BE2C (cell line): Measurements from ENCODE around the gene GALK2.

Experiments
- DNase-seq: peaks from one replicate; pipeline ENCODE4 v3.0.0-alpha.2; 2020
- H3K27me3 ChIP-seq: fragments of 250-450 bp; sonication (Bioruptor Pico); 2 replicates; pipeline ENCODE4 v1.5.1; 2020; ENCODE audit warnings: mild to moderate bottlenecking
- H3K36me3 ChIP-seq: fragments of 250-450 bp; sonication (Bioruptor Pico); 2 replicates; pipeline ENCODE4 v1.5.1; 2020; ENCODE audit warnings: mild to moderate bottlenecking
- H3K4me1 ChIP-seq: fragments of 250-450 bp; sonication (Bioruptor Pico); 2 replicates; pipeline ENCODE4 v1.5.1; 2020
- H3K4me3 ChIP-seq: 2 replicates; pipeline ENCODE4 v1.5.1; 2011; ENCODE audit warnings: low read depth, low read length
- H3K9me3 ChIP-seq: fragments of 250-450 bp; sonication (Bioruptor Pico); 2 replicates; pipeline ENCODE4 v1.5.1; 2020
- TF ChIP-seq, protein P1 (sequence below): IDR thresholded peaks from 2 replicates; pipeline ENCODE4 v1.5.1; 2012; ENCODE audit warnings: mild to moderate bottlenecking, low read depth, low read length

Gene GALK2

DNA sequence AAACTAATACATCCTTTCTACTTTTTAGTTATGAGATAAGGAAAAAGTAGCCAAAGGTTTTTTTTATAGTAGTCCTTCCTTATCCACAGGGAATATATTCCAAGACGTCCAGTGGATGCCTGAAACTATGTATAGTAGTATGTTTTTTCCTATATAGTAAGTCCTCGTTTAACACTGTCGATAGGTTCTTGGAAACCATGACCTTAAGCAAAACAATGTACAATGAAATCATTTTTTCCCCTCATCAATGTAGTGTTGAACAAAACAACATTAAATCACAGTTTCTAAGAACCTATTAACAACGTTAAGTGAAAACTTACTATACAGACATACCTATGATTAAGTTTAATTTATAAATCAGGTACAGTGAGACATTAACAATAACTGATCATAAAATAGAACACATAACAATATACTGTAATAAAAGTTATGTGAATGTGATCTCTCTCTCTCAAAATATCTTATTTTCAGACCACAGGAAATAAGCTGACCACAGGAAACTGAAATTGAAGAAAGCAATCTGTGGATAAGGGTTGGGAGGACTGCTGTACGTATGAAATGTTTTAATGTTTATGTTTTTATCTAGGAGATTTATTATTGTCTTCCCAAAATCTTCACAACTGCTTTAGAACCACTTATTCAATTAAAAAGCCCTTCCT lies 35.2 kb upstream of the GALK2 start:
- TF ChIP-seq, protein P1, sequence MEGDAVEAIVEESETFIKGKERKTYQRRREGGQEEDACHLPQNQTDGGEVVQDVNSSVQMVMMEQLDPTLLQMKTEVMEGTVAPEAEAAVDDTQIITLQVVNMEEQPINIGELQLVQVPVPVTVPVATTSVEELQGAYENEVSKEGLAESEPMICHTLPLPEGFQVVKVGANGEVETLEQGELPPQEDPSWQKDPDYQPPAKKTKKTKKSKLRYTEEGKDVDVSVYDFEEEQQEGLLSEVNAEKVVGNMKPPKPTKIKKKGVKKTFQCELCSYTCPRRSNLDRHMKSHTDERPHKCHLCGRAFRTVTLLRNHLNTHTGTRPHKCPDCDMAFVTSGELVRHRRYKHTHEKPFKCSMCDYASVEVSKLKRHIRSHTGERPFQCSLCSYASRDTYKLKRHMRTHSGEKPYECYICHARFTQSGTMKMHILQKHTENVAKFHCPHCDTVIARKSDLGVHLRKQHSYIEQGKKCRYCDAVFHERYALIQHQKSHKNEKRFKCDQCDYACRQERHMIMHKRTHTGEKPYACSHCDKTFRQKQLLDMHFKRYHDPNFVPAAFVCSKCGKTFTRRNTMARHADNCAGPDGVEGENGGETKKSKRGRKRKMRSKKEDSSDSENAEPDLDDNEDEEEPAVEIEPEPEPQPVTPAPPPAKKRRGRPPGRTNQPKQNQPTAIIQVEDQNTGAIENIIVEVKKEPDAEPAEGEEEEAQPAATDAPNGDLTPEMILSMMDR = no peak
- no peak for DNase-seq
- Histone ChIP-seq H3K36me3 (peaks cover 82% of the 10 kb centered on the region), H3K9me3 (no peaks in the 10 kb centered on the region), H3K4me1 (no peaks in the 10 kb centered on the region), H3K4me3 (no peak overlapping the region), H3K27me3 (no peaks in the 10 kb centered on the region)

DNA sequence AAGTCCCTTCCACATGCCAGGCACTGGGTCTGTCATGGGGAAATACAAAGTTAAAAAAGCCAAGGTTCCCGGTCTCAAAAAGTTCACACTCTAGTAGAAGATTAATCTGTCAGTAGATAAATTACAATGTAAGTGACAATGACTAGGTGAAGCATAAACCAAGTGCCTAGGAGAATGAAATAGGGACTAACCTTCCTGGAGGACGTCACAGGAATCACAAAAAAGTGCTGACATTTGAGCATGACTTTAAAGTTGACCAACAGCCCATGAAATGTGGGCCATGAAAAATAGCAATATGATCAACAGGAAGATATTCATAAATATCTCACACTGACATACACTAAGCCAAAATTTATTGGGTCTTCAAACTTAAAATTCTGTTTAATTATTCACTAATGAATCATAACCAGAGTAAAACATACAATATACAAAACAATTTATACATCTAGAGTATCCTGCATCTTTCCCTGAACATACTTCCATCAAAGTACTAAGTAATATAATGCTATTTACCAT lies 34.6 kb upstream of the GALK2 start:
- H3K4me1 ChIP-seq = no peaks in the 10 kb centered on the region
- H3K27me3 ChIP-seq = no peaks in the 10 kb centered on the region
- H3K9me3 ChIP-seq = no peaks in the 10 kb centered on the region
- no peak for DNase-seq
- H3K4me3 ChIP-seq = no peak overlapping the region
- H3K36me3 ChIP-seq = peaks cover 83% of the 10 kb centered on the region
- TF ChIP-seq, protein P1 = no peak

DNA sequence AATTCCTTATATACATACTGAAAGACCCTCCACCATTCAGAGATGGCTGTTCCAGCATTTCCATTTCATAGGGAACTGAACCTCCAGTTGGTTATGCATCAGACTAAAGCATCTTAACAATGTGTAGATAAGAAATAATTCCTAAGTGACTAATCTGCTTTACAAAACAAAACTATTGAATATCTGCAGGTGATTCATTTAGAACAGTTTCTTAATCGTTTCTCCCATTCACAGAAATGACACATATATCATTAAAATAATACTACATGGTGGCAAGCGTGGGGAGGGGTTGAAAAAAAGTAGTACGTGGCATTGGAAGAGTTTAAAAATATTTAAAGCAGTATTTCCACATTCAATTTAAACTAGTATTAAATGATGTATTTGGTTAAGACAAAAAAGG lies 34.1 kb upstream of the GALK2 start:
- Histone ChIP-seq H3K27me3 (no peaks in the 10 kb centered on the region), H3K4me3 (no peak overlapping the region), H3K9me3 (no peaks in the 10 kb centered on the region), H3K4me1 (no peaks in the 10 kb centered on the region), H3K36me3 (peaks cover 80% of the 10 kb centered on the region)
- TF ChIP-seq, protein P1 = no peak
- DNase-seq = no peak

DNA sequence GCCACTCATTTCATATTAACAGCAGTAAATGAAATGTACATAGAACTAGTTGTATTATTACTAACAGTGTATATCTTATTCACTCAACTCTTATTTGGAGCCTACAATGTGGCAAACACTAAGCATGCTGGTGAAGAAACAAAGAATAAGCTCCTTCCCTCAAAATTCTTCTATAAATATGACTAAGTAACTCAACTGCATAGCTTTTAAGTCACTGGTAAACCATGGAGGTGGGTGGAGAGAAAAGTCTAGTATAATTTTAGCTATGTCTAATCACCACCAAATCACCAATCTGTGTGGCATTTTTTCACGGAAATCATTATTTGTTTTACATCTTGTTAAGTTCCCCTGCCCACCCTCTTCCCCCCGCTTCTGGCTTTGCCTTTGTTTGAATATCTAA lies 32.2 kb upstream of the GALK2 start:
- no peak overlapping the region for H3K4me3 ChIP-seq
- H3K27me3 ChIP-seq = no peaks in the 10 kb centered on the region
- DNase-seq = no peak
- no peaks in the 10 kb centered on the region for H3K4me1 ChIP-seq
- H3K9me3 ChIP-seq = no peaks in the 10 kb centered on the region
- TF ChIP-seq, protein P1 = no peak
- H3K36me3 ChIP-seq = peaks cover 86% of the 10 kb centered on the region

DNA sequence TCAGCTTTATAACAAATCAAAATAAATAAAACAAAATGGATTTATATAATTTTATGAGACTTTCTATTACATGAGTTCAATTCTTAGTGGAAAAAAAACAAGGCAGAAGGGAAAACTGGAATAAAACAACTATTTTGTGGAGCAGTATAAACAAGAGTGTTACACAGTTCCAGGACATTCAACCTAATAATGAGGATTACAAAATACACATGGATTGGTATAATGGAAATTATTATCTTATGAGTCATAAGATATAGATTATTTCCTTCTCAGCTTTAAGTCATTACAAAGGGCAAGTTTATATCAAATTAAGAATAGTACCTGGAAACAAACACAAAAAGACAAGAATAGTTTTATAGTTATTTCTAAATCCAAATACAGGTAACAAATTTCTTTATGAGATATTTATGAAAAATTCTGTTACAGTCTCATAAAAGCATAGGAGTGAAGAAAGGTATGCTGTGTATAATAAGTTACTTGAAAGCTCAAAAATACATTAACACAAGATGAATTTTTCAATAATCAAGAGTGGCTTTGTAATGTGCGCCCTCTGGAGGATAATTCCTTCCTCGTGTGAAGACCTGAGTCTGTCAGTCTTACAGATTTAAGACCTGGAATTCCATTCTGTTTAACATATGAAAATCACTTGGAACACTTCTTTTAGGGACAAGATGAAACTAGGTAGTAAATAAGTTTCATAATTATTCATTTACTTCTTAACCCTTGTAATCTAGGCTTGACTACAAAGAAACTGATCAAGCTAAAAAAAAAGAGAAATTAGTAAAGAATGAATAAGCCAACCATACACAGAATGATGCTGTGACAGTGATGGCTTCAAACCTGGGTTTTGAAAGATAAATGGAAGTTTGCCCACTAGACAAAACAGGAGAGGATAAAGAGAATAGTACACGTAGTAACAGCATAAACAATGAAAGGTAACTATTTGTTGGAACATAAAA lies 24.1 kb upstream of the GALK2 start:
- no peak overlapping the region for H3K4me3 ChIP-seq
- peak; percentile 54 for DNase-seq
- peaks cover 37% of the 10 kb centered on the region for H3K36me3 ChIP-seq
- TF ChIP-seq, protein P1 = peak; percentile 78
- no peaks in the 10 kb centered on the region for H3K9me3 ChIP-seq
- H3K4me1 ChIP-seq = peaks cover 7% of the 10 kb centered on the region; the same call in 1 of the 2 replicates
- H3K27me3 ChIP-seq = no peaks in the 10 kb centered on the region
